HG03432 (cell line): ENCODE data around the gene NLRP11.
"Not testable (repeated sequence)": the region's sequence is repeated elsewhere in the genome, so short reads cannot be mapped to it uniquely, and the experiment has no call there.

Experiments
- ATAC-seq: cut with Tn5 transposase; IDR thresholded peaks from one replicate; pipeline ENCODE4 v1.9.1; 2021; ENCODE audit warnings: mild to moderate bottlenecking, moderate library complexity; ENCODE audit not compliant: unreplicated experiment

The NLRP11 gene

GRCh38 chr19:55781112-55781511 is 50.7 kb downstream of the NLRP11 start:
- no peak for ATAC-seq

- ATAC-seq = no peak
These were observed 53.5 kb downstream of the NLRP11 start for GRCh38 chr19:55778331-55778730.

DNA sequence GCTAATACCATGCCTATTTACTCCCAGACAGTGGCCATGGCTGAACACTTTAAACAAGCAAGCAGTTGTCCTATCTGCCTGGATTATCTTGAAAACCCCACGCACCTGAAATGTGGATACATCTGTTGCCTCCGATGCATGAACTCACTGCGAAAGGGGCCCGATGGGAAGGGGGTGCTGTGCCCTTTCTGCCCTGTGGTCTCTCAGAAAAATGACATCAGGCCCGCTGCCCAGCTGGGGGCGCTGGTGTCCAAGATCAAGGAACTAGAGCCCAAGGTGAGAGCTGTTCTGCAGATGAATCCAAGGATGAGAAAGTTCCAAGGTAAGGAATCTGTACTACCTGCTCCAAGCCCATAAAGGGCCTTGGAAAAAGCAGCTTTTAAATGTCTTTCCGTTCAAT is 54.3 kb downstream of the NLRP11 start:
- ATAC-seq = no peak

GRCh38 chr19:55769632-55770031 is 62.2 kb downstream of the NLRP11 start:
- not testable (repeated sequence) for ATAC-seq

DNA sequence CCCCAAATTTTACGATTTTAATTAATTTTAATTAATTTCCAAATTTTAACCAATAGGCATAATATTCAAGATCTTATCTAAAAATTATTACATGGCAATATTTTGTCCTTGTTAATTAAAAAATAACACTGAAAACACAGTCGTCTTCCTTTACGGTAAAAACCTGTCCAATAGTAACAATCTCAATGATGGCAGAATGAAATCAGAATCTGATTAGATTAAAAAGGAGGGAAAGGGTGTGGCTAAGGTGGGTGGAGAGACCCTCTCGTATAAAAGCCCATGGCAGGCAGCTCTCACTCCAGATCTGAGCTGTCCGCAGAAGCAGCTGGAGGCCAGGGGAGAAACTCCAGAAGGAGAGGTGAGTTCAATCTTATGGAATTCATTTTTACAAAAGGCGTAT is 63.0 kb downstream of the NLRP11 start, which contains the start of gene RFPL4AL1:
Gene RFPL4AL1, plus strand, starts transcription at position 301 of the 400 bp plus-strand sequence. CDS start 2,687 bp downstream, outside the sequence.
- ATAC-seq = not testable (repeated sequence)

- no peak for ATAC-seq
These were observed 65.3 kb downstream of the NLRP11 start for GRCh38 chr19:55766466-55766865.

DNA sequence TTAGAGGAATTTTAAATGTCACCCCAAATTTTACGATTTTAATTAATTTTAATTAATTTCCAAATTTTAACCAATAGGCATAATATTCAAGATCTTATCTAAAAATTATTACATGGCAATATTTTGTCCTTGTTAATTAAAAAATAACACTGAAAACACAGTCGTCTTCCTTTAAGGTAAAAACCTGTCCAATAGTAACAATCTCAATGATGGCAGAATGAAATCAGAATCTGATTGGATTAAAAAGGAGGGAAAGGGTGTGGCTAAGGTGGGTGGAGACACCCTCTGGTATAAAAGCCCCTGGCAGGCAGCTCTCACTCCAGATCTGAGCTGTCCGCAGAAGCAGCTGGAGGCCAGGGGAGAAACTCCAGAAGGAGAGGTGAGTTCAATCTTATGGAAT is 73.0 kb downstream of the NLRP11 start, which contains the start of gene RFPL4A:
Gene RFPL4A, plus strand, starts transcription at position 301 of the 400 bp plus-strand sequence. CDS start 2,704 bp downstream, outside the sequence.
- not testable (repeated sequence) for ATAC-seq

GRCh38 chr19:55756808-55757207 is 75.0 kb downstream of the NLRP11 start:
- ATAC-seq = not testable (repeated sequence)

DNA sequence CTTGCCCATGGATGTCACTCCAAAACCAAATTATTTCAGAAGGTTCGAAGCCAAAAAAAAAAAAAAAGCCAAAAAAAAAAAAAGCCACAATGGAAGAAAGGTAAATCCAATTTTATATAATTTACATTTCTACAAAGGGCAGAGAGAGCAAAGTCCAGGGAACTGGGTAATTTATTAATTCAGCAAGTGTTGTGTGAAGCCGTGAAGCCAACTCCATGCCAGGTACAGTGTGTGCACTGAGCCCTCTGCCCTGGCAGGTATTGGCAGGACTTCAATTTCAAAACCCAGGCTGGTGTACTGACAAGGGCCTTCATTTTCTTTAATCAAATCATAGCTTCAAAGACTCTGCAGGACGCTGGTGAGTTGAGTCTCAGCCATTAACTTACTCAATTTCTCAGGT is 78.4 kb downstream of the NLRP11 start:
- no peak for ATAC-seq

- no peak for ATAC-seq
These were observed 81.1 kb downstream of the NLRP11 start for GRCh38 chr19:55750715-55751114.

DNA sequence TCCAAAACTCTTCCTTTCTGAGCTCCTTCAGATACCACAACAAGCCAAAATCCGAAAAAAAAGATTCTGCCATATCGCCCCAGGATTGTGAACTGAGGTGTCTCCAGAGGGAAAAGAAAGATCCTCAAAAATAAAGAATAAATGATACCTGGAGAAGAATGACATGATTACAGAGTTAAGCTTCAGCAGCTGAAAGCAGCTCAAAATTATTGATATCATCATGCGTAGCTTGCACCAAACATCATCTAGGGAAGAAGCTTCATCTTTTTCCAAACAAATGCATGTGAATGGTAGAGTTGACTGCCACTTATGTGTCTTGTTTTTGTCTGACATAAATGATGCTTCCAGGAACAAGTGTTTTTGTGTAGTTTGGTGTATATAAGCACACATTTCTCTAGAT is 93.5 kb downstream of the NLRP11 start, which contains the start of gene NLRP9:
Gene NLRP9, minus strand, starts transcription at position 101 of the 400 bp plus-strand sequence. Its CDS starts 28 bp downstream, at position 73.
- no peak for ATAC-seq
